Activated naive CD4-positive, alpha-beta T cell (primary cell): ENCODE data around the gene SRRD.
A peak's percentile ranks its signal among the peaks of the same experiment; 100 is the strongest.

Source experiments
- DNase-seq, 4 experiments: peaks; one replicate each; lab custom pipeline; 2025; lab: John Stamatoyannopoulos, UW

SRRD gene

DNA sequence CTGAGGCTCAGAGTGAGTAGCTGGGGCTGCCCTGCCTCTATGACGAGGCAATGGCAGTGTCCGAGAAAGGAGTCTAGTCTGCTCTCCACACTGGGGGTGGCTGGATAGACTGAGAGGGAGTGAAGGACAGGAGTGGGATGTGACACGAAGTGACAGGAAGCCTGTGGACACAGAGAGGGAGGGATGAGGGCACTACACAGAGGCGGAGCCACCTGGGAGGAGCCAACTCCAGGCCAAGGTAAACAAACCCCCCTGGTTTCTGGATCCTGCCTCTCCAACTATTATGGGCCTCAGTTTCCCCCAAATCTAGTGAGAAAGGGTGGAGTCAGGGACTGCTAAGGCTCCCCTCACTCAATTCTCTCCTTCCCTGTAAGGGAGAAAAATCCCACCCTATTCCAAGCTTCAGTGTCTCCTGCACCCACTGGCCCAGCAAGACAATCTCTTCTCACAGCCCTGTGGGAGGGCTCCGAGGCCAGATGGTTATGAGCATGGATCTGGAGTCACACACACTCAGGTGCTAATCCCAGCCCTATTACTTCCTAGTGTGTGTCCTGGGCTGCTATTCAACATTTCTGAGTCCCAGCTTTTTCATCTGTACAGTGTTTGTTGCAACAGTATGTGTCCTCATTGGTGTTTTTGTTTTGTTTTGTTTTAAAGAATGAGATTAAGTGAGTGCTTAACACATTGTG, 29.7 kb upstream of the SRRD start:
- no peak for DNase-seq

DNA sequence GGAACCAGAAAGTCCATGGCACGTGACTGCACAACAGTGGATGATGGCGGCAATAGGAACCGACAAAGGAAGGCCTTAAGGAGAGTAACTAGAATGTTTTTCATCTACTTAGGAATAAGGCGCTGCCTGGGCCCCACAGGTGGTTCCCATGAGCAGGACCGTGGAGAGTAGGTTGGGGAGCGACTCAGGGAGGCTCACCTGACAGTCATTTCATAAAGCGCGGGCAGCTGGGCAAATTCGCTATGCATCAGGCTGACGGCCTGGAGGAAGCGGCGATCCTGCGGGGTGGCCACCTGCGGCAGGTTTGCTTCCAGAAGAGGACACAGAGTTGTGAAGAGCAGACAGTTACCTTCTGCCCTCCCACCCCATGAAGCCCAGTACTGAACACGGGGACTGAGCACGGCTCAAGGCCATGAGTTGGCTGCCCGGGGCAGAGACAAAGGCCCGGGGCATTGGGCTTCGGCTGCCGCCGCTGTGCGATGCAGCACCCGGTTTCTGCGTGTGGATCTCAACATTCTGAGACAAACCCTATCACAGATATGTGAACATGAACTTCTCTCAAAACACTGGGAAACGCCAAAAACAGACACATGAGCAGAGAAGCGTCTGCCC, 25.9 kb upstream of the SRRD start:
- DNase-seq, result no peak

DNA sequence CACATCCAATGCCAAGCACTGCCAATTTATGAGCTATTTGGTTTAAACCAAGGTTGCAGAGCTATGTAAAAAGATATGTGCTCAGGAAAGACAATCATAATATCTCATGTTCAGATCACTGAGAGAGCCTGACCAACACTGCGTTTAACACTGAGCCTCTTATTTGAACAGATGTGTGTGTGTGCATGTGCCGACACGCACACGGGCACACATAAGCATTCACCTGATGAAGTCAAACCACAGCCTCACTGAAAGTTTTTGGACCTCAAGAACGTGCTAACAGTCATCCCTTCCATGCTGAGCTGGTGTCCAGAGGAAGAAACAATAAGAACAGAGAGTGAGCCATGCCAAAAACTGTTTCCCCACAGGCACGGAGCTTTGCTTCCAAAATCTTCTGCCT, 23.5 kb upstream of the SRRD start:
- DNase-seq, result no peak

DNA sequence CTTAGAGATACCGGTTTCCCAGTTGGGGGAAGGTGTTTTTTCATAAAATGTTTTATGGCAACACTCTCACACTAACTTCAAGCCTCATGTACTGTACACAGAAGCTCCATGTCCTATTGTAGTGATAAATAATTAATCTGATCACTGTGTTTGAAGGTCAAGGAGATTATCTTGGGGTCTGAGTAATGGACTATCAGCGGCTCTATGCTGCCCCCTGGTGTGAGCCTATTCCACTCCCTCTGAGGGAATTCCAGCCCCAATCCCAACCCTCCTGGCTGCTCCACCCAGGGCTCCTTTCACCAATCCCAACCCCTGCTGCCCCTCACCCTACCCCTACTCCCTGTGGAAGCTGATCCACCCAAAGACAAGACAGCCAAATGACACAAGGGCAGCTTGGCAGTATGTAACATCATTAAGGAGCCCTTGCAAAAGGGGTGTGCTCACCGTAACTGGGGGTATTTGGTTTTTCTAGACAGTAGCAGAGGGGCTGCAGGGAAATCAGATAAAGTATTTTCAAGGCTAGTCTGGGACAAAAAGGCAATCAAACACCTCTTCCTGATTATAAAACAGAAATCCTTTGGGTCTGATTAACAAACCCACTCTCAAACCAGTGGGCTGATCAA, 22.4 kb upstream of the SRRD start:
- peak in 2 of 4 experiments; percentile 12 to 15 for DNase-seq

DNA sequence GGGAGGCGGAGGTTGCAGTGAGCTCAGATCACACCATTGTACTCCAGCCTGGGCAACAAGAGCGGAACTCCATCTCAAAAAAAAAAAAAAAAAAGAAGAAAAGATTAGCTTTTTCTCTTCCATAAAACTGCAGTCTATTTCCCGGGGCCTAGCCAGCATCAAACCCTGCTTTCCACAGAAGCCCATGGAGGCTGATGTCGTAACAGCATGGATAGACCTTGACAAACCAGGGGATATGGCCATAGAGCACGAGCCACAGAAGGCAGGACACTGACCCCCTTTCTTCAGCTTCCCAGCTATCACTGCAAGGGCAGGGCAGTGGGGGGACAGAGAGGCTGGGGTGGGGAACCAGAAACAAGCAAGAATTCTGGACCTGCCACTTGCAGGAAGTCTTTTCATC, 21.6 kb upstream of the SRRD start:
- no peak for DNase-seq

DNA sequence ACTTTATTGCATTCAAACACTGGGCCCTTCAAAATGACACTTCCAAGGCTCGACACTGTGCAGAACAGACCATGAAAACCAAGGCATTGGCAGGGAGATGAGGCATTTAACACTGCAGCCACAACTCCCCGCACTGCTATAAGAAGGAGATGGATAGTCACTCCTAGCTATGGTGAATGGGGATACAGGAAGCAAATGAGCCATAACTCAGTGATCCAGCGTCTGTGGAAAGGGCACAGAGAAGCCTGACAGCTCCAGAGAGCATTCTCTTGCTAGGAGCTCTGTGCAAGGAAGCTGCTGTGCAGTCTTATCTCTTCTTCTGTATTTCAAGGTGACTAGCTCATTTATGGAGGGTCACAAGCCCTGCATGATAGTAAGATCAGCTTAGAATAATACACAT, 21.0 kb upstream of the SRRD start:
- no peak for DNase-seq

DNA sequence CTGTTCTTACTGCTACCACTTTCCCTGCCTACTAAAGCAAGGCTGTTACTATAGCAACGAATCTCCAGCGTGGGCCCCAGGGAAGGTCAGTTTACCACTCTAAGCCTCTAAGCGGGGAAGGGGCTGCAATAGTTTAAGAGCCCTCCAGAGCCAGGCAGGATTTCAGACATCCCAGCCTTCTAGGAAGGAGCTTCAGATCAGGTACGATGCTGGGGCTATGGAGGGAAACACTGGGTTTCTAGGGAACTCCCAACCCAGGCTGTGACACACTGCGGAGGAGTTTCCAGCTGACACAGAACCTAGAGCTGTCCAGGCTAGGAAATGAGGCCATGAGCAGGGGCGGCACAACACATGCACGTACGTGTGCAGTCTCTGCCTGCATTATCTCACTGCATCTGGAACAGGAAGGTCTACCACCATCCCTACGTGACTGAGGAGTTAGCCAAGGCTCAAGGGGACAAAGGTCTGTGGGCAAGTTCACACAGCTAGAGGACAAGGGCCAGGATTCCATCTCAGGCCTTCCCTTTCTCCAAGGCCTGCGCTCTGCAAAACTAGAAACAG, 20.5 kb upstream of the SRRD start:
- DNase-seq, result no peak

DNA sequence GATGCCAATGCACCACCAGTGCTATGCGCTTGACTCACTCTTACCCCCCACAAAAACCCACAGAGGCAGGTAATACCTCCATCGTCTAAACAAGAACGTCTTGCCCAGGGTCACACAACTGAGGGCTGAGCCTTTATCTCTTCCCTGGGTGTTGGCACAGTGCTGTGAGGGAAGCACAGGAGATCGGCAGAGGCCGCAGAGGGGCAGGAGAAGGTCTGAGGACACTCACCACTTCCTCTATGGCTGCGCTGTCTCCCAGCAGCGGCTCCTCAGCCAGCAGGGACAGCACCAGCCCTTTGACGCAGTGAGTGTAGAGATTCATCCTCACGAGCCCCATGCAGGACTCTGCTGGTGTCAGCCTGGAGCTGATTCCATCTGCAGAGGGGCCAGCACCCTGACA, 20.0 kb upstream of the SRRD start:
- DNase-seq, result no peak

DNA sequence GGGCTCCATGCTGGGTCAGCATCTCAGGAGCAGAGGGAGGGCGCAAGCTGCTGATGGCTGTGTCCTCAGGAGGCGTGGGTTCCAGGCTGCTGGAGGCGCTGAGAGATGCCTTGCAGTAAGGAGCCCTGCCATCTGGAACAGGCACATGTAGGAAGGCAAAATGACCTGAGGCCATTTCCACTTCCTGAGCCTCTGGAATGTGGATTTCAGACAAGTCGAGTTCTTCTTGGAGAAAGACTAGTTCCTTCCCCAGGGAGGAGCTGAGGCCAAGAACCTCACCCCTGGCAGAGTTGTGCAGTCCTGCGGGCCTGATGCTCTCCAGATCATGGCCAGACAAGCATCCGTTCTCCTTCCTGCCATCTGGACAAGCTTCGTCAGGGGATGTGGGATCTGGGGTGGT, 19.4 kb upstream of the SRRD start:
- no peak for DNase-seq

DNA sequence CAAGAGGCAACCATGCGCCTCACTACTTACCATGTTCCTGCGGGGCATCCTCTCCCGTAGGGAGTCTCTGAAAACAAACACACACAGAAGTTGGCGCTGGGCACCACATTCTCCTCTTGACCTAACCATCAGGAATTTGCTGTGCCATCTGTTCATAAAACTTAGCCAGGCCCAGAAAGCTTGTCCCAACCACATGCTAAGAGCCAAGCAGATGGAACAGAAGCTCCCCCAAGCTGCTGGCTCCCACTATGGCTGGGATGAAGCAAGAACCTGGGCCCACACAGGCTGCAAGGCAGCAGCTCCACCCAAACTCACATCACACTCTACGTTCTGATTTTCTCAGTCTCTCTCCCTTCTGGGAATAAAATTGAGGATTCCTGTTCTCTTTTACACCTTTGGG, 17.5 kb upstream of the SRRD start:
- DNase-seq, result no peak

DNA sequence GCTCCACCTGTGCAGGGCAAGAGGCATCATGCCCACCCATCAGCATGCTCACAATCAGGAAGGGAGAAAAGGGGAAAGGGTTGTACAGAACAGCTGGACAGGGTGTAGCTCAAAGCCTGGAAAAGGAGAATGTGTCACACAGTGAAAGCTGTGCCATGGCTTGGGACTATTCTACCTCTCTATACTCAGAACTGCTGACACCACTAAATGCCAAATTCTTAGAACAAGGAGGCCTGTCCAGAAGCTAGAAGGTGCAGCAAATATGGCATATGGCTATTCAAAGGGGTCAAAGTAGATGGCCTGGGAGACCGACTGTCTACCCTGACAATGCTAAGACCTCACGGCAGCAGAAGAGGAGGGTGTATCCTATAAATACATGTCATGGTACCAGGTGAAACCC, 12.9 kb upstream of the SRRD start:
- DNase-seq, result no peak

DNA sequence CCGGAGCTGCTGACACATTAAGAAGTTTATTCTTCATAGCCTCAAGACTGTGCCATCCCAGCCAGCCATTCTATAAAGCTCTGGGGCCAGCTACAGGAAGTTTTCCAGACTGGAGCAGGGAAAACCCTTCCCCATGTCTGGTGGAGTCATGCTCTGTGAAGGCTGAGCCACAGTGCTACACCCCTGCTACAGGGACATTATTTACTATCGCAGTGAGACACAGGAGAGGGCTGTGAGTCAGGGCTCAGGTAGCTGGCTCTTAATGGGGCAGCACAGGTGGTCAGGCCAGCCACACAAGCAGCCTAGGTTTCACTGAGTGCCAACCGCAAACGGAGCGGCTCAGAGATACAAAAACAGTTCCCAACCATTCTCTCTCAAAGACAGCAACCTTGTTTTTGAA, 12.2 kb upstream of the SRRD start:
- DNase-seq, result no peak

DNA sequence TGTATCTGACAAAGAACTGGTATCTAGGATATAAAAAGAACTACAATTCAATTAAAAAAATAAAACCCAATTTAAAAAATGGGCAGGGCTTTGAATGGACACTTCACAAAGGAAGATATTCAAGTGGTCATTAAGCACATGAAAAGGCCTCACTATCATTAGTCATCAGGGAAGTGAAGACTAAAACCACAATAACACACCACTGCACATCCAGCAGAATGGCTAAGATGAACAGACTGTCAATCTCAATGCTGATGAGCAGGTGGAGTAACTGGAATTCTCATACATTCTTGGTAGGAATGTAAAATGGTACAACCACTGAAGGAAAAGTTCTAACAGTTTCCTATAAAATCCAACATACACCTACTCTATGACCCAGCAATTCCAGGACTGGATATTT, 9.0 kb upstream of the SRRD start:
- no peak for DNase-seq

DNA sequence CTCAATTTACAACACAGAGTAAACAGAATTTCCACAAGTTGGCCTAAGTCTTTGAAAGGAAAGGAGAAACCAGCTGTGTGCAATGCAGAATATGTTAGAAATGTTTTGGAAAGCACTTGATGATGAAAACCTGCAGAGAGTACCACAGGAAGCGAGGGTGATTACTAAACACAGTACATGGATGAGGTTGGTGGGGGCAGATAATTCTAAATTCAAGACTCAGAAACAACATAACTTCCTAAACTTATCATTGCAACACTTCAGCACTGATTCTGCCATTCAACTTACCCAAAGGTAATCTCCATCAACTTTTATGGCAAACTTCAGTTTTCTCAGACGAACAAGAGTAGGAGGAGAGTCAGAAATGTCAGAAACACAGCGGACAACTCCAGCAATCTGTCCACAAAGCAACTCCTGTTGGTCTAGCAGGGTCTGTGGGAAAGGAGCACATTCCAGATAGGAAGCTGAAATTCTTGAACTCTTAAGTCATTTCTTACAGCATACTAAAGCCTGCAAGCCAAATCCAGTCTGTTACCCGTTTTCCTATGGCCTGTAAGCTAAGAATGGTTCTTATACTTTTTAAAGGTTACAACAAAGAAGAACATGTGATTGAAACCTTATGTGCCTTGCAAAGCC, 6.9 kb upstream of the SRRD start:
- DNase-seq, result no peak

DNA sequence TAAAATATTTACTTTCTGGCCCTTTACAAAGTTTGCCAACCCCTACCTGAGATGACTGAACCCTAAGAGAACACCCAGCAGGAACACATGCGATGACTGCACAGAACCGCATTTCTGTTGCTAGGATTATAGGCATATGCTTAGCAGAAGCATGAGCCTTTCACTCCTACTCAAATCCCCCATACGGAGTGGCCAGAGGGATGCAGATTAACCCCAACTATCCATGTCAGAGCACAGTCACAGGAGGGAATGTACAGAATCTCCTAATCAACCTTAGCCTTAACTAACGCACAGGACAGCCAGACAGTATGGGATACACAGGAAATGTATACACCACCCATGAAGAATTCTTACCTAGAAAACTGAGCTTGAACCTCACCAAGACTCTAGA, 6.3 kb upstream of the SRRD start:
- no peak for DNase-seq

DNA sequence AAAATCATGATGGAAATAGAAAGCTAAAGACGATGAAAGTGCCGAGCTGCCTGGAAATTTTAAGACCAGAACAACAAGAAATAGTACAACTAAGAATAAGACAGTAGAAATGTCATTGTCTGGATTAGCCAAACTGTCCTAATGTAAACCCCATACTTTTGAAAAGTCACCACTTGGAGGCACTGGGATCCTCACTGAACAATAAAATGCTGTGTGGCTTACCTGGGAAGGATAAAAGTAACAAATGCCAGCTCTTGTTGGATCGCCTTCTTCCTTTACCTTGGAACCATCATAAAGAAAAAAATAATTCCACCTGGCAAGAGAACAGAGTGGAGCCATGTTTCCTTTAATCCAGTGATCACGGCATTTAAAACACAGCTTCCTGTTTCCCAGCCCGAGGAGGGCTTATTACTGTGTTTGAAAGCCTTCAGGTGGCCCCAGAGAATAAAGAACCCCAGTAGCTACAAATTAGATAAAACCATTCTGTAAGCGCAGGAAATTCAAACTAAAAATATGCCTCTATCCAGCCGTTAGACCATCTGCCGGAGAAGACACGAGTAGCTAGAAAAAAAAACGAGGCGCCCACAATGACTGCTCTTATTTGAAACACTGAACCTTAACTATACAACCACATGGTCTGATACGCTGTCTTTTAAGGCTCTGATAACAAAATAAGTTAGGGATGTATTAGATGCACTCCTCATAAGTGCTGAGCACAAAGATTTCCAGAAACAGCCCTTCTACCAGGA, 4.5 kb upstream of the SRRD start:
- no peak for DNase-seq

DNA sequence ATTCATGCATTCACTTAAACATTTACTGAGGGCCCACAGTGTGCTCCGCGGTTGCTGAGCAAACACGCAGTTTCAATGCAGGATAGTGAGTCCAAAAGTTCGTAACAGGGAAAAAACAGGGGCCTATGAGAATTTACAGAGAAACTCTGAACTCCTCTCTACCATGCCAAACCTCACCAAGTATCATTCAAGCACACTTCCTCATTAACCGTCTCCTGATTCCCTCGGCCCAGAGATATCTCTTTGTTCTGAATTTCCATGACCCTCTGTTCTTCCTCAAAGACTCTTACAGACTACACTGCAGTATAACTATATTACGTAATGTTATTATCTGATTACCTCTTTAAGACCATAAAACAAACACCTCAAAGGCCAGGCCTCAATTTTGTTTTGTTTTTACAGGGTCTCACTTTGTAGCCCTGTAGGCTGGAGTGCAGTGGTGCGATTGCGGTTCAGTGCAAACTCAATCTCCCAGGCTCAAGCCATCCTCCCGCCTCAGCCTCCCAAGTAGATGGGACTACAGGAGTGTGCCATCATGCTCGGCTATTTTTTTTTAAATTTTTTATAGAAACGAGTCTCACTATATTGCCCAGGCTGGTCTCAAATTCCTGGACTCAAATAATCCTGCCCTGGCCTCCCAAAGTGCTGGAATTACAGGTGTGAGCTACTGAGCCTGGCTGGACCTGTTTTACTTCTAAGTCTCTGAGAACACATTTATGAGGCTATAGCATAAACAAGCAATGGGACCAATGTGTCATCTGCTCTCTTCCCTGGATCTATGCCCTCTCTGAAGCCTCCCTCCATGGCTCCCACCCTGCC, 3.7 kb upstream of the SRRD start:
- DNase-seq, result no peak

DNA sequence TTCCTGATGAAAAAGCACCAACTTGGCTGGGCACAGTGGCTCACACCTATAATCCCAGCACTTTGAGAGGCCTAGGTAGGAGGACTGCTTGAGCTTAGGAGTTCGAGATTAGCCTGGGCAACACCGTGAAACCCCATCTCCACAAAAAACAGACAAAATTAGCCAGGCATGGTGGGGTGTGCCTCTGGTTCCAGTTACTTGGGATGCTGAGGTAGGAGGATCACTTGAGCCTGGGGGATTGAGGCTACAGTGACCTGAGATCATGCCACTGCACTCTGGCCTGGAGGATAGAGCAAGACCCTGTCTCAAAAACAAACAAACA, 3.1 kb upstream of the SRRD start:
- DNase-seq, result no peak

DNA sequence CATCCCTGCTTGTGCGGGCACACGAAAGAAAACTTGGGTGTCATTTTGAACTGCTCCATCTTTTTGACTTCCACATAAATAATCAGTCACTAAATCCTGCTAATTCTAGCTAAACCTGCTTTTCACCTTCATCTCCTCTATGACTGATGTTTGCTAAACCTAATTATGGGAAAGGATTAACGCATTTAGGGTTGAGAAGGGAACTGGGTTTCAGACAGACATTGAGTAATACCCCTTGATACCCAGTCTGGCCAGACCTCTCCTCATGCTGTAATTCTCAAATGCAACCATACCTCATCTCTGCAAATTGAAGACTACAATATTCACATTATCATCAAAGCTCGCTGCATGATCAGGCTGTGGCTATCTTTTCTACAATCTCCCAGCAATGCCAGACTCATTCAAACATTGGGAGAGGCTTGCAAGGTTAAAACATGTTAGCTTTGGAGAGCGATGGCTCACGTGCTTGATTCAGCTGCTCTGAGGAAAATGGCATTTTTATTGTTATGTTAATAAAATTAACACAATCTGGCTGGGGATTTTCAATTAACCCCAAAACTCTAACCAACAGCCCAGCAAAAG, 2.5 kb upstream of the SRRD start:
- DNase-seq, result no peak

DNA sequence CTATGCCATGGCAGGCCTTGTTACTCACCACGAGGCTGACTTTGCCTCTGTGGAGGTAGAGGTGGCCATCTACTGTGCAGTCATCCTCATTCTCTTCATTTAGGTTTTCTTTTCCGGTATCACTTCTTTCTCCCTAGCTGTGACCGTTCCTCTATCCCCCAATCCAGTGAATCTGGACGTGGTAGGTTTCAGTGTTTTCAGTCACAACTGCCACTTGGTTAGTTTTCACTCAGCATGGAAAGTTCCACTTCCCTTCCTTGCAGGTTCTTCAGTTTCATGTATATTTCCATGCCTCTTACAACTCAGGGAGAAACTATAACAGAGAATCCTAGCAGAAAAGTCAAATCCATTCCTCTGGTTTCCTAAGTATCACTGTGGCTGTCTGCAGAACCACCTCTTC, 2.0 kb upstream of the SRRD start:
- no peak for DNase-seq

DNA sequence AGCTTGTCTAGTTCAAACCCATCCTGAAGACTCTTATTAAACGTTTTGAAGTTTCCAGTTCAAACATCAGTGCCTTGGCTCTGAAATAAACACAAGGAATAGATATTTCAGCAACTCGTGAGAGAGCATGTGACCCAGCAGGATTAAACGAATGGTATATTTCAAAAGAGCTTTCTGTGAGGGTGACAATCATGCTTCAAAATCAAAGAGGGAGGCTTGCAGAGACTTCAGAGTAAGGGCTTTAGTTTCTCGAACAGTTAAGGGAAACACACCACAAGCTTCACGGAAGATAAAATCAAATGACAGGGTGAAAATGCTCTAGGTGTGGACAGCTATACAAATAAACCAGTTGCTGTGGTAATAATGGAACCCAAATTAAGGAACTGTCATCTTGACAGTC, 1.5 kb upstream of the SRRD start:
- DNase-seq, result no peak
